Fibroblast of skin of right quadriceps (primary cell): Measurements from ENCODE around the gene PXT1.
A peak's percentile ranks its signal among the peaks of the same experiment; 100 is the strongest.
"Not testable (repeated sequence)": the region's sequence is repeated elsewhere in the genome, so short reads cannot be mapped to it uniquely, and the experiment has no call there.

Experiments used
- DNase-seq: peaks from one replicate; pipeline ENCODE4 v3.0.0-alpha.2; 2013

Gene PXT1

GRCh38 chr6:36442671-36443470 lies at the start of gene PXT1, which contains the start of gene KCTD20:
Gene PXT1 (minus strand): TSS chr6:36442854. CDS start chr6:36426082, 16,772 bp downstream.
Gene KCTD20 (plus strand): TSS chr6:36443000. CDS start chr6:36470098, 27,098 bp downstream.
- peak; percentile 89 for DNase-seq

- no peak for DNase-seq
These were observed 49.4 kb upstream of the PXT1 start for GRCh38 chr6:36492092-36492491.

GRCh38 chr6:36491378-36491965 lies 48.8 kb upstream of the PXT1 start:
- DNase-seq, result no peak

- no peak for DNase-seq
These were observed 46.8 kb upstream of the PXT1 start for GRCh38 chr6:36489426-36489825.

- no peak for DNase-seq
These were observed 45.6 kb upstream of the PXT1 start for GRCh38 chr6:36488221-36488620.

- peak; percentile 40 for DNase-seq
These were observed 45.0 kb upstream of the PXT1 start for GRCh38 chr6:36487698-36488097.

- DNase-seq, result no peak
These were observed 42.1 kb upstream of the PXT1 start for GRCh38 chr6:36484736-36485135.

GRCh38 chr6:36483326-36483725 lies 40.7 kb upstream of the PXT1 start:
- not testable (repeated sequence) for DNase-seq

- DNase-seq, result no peak
These were observed 36.6 kb upstream of the PXT1 start for GRCh38 chr6:36479256-36479655.

GRCh38 chr6:36478051-36478526 lies 35.4 kb upstream of the PXT1 start:
- DNase-seq, result no peak

GRCh38 chr6:36469946-36470345 lies 27.3 kb upstream of the PXT1 start:
- no peak for DNase-seq

- no peak for DNase-seq
These were observed 26.6 kb upstream of the PXT1 start for GRCh38 chr6:36469148-36469661.

- DNase-seq, result no peak
These were observed 25.0 kb upstream of the PXT1 start for GRCh38 chr6:36467625-36468024.

- no peak for DNase-seq
These were observed 21.6 kb upstream of the PXT1 start for GRCh38 chr6:36464233-36464632.

- peak; percentile 52 for DNase-seq
These were observed 21.0 kb upstream of the PXT1 start for GRCh38 chr6:36463676-36464075.

GRCh38 chr6:36461646-36462045 lies 19.0 kb upstream of the PXT1 start:
- DNase-seq, result no peak

GRCh38 chr6:36460916-36461315 lies 18.3 kb upstream of the PXT1 start:
- no peak for DNase-seq

GRCh38 chr6:36459501-36459900 lies 16.8 kb upstream of the PXT1 start:
- DNase-seq, result no peak

- no peak for DNase-seq
These were observed 12.9 kb upstream of the PXT1 start for GRCh38 chr6:36455486-36456027.

- not testable (repeated sequence) for DNase-seq
These were observed 10.2 kb upstream of the PXT1 start for GRCh38 chr6:36452897-36453296.

GRCh38 chr6:36449173-36449572 lies 6.5 kb upstream of the PXT1 start:
- not testable (repeated sequence) for DNase-seq

GRCh38 chr6:36445621-36446020 lies 3.0 kb upstream of the PXT1 start:
- no peak for DNase-seq

GRCh38 chr6:36444470-36444869 lies 1.8 kb upstream of the PXT1 start:
- peak; percentile 72 for DNase-seq
